GM21723 (cell line): ENCODE measurements around the gene EVI5L.
"Not testable (repeated sequence)": the region's sequence is repeated elsewhere in the genome, so short reads cannot be mapped to it uniquely, and the experiment has no call there.

Source experiments
- ATAC-seq: cut with Tn5 transposase; IDR thresholded peaks from one replicate; pipeline ENCODE4 v1.9.1; 2021; ENCODE audit warnings: mild to moderate bottlenecking, moderate library complexity; ENCODE audit not compliant: unreplicated experiment

EVI5L gene

DNA sequence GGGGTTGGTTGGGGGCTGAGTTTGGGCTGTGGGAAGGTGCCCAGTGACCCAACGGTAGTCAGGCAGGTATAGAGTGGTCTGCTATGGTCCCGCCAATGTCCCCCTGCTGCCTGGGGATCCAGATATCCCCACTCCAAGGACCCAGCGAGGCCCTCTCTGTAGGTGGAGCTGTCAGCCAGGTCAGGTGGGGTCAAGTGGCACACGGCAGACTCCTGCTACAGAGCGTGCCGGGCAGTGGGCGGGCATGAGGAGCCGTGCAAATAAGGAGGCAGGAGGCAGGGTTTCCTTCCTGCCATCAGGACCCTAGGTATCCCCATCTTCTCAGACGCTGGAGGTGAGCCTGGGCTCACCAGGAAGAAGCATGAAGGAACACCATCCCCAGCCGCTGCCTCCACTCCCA, 14.9 kb downstream of the EVI5L start:
- ATAC-seq, result no peak

DNA sequence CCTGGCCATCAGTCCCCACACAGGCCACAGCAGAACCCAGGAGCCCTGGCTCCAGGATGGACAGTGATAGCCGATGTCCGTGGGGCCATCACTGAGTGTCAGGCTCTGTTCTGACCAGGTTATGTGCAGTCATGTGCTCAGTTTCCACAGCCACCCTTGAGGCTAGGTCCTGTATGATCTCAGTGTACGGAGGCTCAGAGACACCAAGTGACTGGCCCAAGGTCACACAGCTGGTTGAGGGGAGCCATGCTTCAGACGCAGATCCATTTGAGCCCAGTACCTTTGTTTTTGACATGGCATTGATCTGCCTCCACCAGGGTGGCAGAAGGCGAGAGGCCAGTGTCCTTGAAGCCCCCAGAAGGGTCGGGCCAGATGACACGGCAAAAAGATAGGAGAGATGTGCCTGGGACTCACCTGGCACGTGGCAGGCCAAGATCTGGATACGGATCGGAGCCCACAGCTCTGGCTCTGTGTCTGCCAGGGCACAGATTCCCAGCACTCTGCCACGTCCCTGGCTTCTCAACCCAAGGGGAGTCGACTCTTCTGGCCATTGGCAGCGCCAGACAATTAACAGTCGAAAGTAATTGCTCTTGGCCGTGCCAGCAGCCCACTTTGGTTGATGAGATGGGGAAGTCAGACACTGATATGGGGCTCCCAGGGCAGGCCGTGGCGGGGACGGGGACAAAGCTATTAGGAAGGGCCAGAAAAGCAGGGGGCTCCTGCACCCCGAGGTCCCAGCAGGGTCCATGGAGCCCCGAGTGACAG, 15.6 kb downstream of the EVI5L start:
- ATAC-seq, result no peak

DNA sequence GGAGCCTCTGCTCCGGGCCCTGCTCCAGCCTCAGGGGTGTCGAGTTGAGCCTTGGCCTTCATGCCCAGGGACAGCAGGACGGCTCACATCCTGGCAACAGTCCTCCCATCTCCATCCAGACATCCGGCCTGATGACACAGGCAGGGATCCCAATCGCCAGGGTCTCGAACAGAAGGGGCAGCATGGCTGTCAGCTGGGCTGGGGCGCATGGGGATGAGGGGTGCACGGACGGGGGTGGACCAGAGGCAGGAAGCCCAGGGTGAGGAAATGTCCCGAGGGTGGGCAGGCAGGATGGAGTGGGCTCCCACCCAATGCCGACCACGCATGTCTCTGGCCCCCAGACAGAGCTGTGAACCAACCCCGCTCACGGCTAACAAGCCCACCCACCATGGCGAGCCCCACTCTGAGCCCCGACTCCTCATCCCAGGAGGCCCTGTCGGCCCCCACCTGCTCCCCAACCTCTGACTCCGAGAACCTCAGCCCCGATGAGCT, 16.2 kb downstream of the EVI5L start:
- no peak for ATAC-seq

DNA sequence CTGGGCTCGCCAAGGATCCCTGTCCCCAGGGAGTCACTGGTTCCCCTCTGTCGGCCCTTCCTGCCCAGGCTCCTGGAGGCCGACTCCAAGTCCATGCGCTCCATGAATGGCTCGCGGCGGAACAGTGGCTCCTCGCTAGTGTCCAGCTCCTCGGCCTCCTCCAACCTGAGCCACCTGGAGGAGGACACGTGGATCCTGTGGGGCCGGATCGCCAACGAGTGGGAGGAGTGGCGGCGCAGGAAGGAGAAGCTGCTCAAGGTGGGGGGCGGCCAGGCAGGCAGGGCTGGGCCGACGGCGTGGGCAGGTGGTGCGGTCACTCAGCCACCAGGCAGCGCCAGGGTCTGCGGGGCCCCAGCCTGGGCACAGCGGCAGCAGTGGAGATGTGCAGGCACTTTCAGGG, 17.6 kb downstream of the EVI5L start:
- ATAC-seq, result no peak

DNA sequence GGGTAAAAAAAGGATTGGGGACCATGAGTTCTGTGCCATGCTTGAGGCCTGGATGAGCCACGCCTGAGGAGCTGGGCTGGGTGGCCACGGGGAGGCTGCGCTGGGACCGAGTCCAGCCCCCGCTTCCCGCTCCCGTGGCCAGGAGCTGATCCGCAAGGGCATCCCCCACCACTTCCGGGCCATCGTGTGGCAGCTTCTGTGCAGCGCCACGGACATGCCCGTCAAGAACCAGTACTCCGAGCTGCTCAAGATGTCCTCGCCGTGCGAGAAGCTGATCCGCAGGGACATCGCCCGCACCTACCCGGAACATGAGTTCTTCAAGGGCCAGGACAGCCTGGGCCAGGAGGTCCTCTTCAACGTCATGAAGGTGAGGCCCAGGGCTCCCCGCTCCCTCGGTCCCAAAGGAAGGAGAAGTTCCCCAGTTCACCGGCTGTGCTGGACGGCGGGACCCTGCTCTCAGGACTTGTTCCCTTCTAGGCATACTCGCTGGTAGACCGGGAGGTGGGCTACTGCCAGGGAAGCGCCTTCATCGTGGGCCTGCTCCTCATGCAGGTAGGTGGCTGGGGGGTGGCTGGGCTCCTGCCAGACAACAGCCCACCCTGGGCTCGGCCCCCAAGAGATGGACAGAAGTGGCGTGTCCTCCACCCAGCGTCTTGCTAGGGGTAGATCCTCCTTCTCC, 18.9 kb downstream of the EVI5L start:
- no peak for ATAC-seq

DNA sequence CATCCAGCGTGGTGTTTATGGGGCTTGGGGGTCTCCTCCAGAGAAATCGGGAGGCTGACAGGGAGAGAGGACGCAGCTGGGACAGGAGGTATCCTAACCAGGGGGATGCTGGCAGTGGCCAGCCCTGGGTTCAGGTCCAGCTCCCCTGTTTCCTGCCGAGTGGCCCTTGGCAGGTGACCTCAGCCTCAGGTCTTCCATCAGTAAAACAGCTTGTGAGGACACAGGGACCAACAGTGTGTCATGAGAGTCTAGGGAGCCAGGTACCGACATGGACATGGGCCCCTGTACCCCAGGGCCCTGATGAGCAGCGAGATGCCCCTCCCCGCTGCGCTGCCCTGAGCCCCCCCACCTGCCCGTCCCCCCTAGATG, 19.6 kb downstream of the EVI5L start:
- no peak for ATAC-seq

DNA sequence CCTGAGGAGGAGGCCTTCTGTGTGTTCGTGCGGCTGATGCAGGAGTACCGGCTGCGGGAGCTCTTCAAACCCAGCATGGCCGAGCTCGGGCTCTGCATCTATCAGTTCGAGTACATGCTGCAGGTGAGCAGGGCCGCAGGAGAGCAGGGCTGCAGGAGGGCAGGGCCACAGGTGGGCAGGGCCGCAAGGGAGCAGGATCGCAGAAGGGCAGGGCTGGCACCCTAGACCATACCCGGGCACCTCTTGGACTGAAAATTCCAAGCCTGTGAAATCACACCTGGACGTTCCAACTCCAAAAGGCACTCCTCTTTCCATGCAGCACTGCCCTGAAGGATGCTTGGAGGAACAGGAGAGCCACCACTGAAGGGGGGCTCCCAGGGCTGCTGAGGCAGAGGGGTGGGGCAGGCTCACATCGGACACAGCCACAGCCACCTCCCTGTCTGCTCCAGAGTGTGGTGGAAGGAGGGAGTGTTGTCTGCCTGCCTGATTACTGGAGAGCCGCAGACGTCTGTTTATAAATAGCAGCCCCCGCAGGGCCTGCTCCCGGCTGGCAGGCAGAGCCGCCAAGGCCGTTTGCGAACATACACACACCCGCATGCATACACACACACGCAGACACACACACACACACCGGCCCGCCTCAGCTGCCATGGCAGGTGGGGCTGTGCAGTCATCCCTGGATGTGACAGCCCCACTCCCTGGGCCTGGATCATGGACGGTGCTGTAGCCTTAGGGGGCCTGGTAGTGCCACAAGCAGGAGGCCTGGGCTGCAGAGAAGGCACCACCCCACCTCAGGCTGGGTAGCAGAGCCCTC, 20.2 kb downstream of the EVI5L start:
- no peak for ATAC-seq

DNA sequence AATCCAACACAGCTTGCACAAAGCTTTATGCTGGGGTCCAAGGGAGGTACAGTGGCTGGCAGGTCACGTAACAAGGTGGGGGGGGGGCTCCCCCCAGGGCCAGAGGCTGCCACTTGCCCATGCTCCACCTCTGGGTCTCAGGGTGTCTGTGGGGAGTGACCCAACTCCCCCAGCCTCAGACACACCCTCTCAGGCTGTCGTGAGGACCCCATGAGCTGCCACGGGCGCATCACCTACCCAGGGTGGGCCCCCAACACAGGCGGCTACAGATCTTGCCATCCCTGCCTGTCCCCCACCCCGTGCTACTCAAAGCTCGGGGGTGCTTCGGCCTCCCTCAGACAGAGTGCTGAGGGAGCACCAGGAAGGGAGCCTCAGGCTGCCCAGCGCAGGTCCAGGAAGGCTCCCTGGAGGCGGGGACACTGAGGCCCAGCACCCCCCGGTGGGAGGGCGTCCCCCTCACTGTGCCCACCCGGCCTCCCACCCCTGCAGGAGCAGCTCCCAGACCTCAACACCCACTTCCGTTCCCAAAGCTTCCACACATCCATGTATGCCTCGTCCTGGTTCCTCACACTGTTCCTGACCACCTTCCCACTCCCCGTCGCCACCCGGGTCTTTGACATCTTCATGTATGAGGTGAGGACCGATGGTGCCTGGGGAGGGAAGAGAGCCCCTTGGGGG, 21.1 kb downstream of the EVI5L start:
- ATAC-seq, result no peak

DNA sequence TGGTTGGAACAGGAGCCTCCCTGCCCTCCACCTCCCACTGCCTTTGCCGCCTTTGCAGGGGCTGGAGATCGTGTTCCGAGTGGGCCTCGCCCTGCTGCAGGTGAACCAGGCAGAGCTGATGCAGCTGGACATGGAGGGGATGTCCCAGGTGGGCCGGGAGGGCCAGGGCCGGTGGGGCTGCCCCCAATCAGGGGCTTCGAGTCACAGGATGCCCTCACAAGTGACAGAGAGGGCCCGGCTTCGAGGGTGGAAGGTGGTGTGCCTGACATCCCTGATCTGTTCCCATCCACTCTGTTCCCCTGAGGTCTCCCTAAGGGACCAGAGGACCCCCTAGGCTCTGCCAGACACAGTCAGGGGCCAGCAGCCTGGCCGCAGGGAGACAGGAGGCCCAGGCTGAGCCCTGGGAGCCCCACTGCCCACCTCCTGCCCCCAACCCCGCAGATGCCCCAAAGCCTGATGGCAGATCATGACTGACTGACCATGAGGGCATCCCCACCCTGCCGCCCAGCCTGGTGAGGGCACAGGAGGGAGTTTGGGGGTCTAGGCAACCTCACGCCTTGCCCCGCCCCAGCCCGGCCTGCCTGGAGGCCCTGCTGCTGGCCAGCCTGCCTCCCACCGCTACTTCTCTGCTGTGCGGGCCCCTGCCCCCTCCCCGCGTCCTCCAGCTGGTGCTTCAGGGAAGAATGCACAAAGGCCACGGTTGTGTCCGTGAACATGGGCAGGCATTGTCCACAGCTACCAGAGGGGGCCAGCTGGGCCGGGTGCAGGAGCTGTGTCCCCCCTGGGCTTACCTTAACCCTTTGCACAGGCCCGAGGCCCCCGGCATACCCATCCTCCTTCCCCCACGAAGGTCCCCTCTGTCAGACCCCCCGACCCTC, 21.8 kb downstream of the EVI5L start:
- ATAC-seq, result no peak

DNA sequence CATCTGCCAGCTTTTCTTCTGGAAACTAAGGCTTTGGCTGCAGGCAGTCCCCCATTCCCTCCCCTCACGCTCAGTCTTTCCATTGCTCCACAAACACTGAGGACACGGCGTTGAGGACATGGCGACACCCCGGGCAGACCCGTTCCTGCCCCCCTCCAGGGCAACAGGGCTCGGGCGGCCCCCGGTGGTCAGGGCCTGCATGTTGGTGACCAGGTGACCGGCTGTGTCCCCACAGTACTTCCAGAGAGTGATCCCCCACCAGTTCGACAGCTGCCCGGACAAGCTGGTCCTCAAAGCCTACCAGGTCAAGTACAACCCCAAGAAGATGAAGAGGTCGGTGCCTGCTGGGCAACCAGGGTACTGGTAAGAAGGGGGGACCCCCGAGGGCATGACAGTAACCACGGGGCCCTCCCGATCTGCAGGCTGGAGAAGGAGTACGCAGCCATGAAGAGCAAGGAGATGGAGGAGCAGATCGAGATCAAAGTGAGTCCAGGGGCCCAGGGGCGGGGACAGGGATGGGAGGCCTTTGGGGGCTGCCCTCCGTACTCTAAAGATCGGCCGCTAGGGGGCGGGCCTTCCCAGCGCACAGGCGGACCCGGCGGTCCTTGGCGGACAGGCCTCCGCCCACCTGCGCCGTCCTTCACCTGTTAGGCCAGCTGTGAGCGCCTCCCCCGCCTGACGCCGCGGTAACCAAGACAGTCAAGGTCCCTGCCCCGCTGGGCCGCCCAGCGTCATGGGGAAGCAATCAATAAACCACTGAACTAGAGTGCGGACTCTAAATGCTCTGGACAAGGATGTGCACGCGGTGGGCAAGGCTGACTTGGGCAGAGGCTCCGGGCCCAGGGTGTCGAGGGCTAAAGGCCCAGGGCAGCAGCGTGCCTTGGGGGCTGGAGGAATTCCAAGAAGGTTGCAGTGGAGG, 23.1 kb downstream of the EVI5L start:
- ATAC-seq, result no peak

DNA sequence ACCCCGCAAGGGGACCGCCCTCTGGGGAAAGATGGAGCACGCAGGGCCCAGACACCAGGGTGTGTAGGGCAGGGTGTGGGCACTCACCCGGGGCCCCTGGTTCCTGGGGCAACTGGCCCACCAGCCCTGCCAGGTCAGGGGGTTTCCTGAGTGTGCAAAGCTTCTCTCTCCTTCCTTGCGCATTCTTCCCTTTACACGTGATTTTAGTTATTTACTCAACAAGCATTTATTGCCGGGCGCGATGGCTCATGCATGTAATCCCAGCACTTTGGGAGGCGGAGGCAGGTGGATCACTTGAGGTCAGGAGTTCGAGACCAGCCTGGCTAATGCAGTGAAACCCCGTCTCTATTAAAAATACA, 23.7 kb downstream of the EVI5L start:
- no peak for ATAC-seq

DNA sequence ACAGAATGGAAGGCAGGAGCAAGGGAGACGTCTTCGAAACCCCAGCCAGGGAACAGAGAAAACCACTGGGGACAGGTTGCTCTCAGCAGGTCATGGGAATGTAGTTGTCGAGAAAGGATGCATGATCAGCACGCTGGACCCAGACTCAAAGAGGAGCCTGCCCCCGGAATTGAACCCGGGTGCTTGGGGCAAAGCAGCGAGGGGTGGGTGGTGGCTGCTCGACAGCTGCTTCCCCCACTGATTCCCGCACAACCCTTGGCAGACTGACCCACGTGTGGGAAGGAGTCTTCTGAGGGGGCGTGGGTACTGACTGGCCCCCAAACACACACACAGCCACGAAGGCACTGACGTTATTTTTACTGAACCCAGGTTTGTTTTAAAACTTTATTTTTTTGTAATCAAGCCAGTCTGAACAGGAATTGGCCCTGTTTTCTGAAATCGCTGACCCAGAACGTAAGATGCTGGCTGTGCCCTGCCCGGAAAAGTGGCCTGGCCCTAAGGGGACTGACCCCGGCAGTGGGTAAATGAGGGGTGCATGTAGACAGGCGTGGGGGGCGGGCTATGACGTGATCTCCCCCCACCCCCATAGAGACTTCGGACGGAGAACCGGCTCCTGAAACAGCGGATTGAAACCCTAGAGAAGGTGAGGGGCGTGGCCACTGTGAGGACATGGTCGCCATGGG, 25.5 kb downstream of the EVI5L start:
- ATAC-seq, result no peak

DNA sequence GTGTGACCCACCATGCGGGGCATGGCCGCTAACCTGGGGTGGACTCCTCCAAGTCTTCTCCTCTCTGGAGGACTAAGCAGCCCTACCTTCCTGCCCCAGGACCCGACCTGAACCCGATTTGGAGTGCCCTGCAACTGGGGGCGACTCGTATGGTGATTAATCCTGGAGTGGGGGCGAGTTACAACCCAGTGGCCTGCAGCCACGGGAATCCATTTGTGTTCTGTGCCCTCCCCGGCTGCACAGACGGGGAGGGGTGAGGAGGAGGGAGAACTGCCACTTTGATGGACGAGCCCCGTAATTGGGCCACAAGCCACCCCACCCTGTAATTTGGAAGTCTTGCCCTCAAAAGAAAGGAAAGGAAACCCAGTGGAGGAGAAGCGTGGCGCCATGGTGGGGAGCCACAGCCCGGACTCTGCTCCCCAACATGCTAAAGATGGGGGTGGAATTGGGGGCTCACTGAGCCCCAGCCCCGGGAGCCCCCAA, 26.1 kb downstream of the EVI5L start:
- no peak for ATAC-seq

DNA sequence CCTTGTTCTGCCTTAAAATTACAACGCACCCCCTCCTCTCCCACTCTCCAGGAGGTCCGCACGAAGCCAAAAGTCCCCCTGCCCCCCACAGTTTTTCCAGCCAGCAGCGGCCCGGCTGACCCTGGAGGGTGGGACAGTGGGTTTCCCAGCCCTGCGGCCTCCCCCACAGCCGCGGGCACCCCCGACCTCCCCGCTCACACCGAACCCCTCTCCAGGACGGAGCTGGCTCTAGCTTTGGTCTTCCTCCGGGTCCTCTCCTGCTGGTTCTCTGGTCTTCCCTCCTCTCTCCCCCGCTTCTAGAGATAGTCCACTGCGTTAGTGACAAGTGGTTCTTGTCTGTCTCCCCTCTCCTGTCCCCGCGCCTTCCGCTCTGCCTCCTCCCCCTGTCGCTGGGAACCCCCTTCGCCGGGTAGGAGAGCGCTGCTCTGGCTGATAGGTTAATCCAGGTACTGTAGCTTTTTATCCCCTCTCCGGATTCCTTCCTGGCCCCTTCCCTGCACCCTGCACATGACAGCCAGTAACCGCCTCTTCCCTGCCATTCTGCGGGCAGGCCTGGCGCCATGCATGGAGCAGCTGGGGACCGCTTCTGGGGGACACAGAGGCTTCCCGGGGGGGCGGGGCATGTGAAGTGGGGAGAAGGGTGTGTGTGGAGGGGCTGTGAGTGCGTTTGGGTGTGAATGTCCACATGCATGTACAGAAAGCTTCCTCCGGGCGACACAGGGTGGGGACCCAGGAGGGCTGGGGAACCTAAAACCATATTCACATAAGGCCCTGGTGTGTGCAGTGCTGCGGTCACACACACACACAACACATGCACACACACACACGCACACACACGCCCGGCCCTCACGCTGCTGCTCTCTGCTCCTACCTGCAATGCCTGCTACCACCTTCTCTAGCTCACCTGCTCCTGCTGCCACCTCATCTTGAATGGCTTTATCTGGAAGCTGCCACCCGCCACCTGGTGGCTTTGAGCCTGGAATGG, 27.0 kb downstream of the EVI5L start:
- no peak for ATAC-seq

DNA sequence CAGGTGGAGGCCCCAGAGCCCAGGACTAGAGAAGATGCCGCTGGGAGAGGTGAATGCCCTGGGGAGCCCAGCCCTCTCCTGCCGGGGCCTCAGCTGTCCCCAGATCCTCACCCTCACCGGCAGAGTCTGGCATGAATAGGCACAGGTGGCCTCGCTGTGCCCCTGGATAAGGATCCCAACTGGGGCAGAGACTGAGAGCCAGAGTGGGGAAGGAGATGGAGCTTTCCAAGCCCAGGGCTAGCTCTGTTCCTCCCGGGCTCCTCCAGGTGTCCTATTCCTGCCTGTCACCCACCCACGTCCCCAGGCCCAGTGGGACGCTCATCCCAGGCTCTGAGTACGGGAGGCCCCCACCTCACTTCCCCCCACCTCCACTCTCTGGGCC, 27.7 kb downstream of the EVI5L start:
- no peak for ATAC-seq

DNA sequence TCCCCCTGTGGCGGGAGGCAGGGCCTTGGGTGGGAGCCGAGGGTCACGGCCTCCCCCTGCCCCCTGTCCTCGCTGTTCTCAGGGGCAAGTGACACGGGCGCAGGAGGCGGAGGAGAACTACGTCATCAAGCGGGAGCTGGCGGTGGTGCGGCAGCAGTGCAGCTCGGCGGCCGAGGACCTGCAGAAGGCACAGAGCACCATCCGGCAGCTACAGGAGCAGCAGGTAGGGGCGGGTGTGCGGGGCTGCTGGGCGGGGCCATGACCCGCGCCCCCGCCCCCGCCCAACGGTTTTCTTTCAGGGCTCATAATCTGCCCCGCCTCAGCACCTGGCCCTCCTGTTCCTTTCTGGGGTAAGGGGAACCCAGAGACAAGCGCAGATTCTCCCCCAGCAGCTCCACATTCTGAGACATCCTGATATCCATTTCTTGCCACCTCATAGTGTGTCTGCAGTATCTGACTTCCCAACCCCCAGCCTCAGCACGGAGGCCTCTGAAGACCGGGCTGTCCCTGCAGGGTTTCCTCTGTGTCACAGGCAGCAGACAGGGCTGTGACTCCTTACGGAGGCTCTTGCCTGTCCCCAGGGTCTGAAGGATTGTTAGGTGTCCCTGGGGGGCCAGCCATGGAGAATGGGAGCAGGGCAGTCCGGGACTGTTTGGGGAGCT, 28.2 kb downstream of the EVI5L start:
- no peak for ATAC-seq

DNA sequence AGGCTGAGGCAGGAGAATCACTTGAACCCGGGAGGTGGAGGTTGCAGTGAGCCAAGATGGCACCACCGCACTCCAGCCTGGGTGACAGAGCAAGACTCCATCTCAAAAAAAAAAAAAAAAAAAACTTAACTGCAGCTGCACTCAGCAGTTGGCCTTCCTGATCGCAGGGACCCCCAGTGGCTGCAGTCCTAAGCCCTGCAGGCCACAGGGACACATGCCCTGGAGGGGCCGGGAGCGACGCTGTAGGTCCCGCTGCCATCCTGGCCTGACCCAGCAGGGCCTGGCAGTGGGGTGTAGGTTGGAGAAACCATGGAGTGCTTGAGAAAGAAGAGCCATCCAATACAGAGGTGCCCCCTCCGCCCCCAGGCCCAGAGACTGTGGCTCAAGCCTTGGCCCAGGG, 29.1 kb downstream of the EVI5L start:
- not testable (repeated sequence) for ATAC-seq
